ENCODE measurements around the gene RELN.

DNA sequence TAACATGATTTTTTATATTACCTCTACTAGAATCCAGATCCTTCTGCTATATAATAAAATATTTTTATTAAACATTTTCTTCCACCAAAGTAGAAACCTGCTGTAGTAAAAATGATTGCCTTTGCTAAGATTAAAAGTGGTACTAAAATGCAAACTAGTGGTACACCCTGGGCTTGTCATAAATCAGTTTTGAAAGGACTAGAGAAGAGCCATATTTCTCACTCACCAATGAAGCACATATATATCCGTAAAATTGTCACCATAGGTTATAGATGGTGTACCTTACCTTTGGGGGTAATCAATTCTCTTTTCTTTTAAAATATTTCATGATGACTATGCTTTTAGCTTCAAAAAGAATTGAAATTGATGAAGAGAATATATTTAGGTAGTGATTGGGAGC lies 290.4 kb downstream of the RELN start:
- TF ChIP-seq, protein P1, sequence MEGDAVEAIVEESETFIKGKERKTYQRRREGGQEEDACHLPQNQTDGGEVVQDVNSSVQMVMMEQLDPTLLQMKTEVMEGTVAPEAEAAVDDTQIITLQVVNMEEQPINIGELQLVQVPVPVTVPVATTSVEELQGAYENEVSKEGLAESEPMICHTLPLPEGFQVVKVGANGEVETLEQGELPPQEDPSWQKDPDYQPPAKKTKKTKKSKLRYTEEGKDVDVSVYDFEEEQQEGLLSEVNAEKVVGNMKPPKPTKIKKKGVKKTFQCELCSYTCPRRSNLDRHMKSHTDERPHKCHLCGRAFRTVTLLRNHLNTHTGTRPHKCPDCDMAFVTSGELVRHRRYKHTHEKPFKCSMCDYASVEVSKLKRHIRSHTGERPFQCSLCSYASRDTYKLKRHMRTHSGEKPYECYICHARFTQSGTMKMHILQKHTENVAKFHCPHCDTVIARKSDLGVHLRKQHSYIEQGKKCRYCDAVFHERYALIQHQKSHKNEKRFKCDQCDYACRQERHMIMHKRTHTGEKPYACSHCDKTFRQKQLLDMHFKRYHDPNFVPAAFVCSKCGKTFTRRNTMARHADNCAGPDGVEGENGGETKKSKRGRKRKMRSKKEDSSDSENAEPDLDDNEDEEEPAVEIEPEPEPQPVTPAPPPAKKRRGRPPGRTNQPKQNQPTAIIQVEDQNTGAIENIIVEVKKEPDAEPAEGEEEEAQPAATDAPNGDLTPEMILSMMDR (IDR thresholded peaks at IDR 0.05) = no peak
- no peak for TF ChIP-seq ZFX (IDR thresholded peaks at IDR 0.05; ENCODE audit: borderline replicate concordance)

Measured in 22Rv1 (cell line).